K562 (cell line): Measurements from ENCODE around the gene ACP5. TPM values are rescaled to one million over a fixed set of nuclear protein-coding genes. Genes with fewer than 3 reads are reported as not detected.

Experiments used
- ATF1 ChIP-seq, 2 experiments: fragments of 450-650 bp in 1 of 2; IDR thresholded peaks; 2 replicates each; pipeline ENCODE4 v1.6.1; 2016; ENCODE audit warnings: missing compliant biosample characterization in 1 of 2, missing genetic modification characterization in 1 of 2
- DNMT1 ChIP-seq: fragments of 450-650 bp; IDR thresholded peaks from 2 replicates; pipeline ENCODE4 v1.6.1; 2016; ENCODE audit warnings: antibody characterized with exemption, mild to moderate bottlenecking
- HCFC1 ChIP-seq: IDR thresholded peaks from 2 replicates; pipeline ENCODE4 v1.6.1; 2012; ENCODE audit warnings: low read depth, low read length, improper control_type of control experiment
- L3MBTL2 ChIP-seq: fragments of 450-650 bp; IDR thresholded peaks from 2 replicates; pipeline ENCODE4 v1.6.1; 2016; ENCODE audit warnings: mild to moderate bottlenecking, moderate library complexity
- MEIS2 ChIP-seq: fragments of 450-650 bp; IDR thresholded peaks from 2 replicates; pipeline ENCODE4 v1.6.1; 2014; ENCODE audit warnings: mild to moderate bottlenecking; ENCODE audit not compliant: partially characterized antibody
- MLX ChIP-seq, 2 experiments: fragments of 450-650 bp in 1 of 2; sonication (generic) in 1 of 2; formaldehyde crosslinking; conservative IDR thresholded peaks; 2 replicates each; pipeline versions ENCODE4 v1.4.0 to v1.8.1; 2020 to 2022; ENCODE audit warnings: mild to moderate bottlenecking in 1 of 2, missing genetic modification reagents in 1 of 2
- MYC ChIP-seq, 2 experiments: fragments of 250-450 bp in 1 of 2; sonication (Bioruptor Pico) in 1 of 2; IDR thresholded peaks; 2 replicates each; pipeline versions ENCODE4 v1.5.1 to v1.6.1; 2012 to 2021; ENCODE audit warnings: low read depth in 2 of 2, borderline replicate concordance in 1 of 2, improper control_type of control experiment in 1 of 2, low read length in 1 of 2, mild to moderate bottlenecking in 1 of 2, moderate library complexity in 1 of 2
- PBX2 ChIP-seq, 2 experiments: IDR thresholded peaks in 1 of 2; conservative IDR thresholded peaks in 1 of 2; 2 replicates each; pipeline ENCODE4 v1.6.1; 2016; ENCODE audit warnings: low read depth in 2 of 2, mild to moderate bottlenecking in 1 of 2, missing compliant biosample characterization in 1 of 2, missing genetic modification characterization in 1 of 2, moderate library complexity in 1 of 2
- POLR2H ChIP-seq: IDR thresholded peaks from 2 replicates; pipeline ENCODE4 v1.6.1; 2016; ENCODE audit warnings: missing genetic modification characterization, low read depth, mild to moderate bottlenecking, control low read depth, missing compliant biosample characterization, moderate library complexity
- RCOR1 ChIP-seq, 2 experiments: IDR thresholded peaks; 2 replicates each; pipeline ENCODE4 v1.6.1; 2012; ENCODE audit warnings: low read depth in 2 of 2, low read length in 2 of 2, borderline replicate concordance in 1 of 2, improper control_type of control experiment in 1 of 2
- SRSF7 ChIP-seq: fragments of 200-400 bp; formaldehyde crosslinking; optimal IDR thresholded peaks from 2 replicates; pipeline ENCODE3; 2017; ENCODE audit warnings: mild to moderate bottlenecking, low read depth, low read length
- TAF9B ChIP-seq: fragments of 450-650 bp; IDR thresholded peaks from 2 replicates; pipeline ENCODE4 v1.6.1; 2018; ENCODE audit warnings: mild to moderate bottlenecking; ENCODE audit not compliant: partially characterized antibody
- THRA ChIP-seq: fragments of 450-650 bp; IDR thresholded peaks from 2 replicates; pipeline ENCODE4 v1.6.1; 2017; ENCODE audit warnings: mild to moderate bottlenecking, moderate library complexity
- THRB ChIP-seq: fragments of 450-650 bp; formaldehyde crosslinking; conservative IDR thresholded peaks from 2 replicates; pipeline ENCODE4 v1.4.0; 2022; ENCODE audit warnings: mild to moderate bottlenecking, missing genetic modification characterization
- ZBTB17 ChIP-seq: fragments of 450-650 bp; formaldehyde crosslinking; IDR thresholded peaks from 2 replicates; pipeline ENCODE4 v1.4.0; 2020; ENCODE audit warnings: mild to moderate bottlenecking
- ZFP91 ChIP-seq: sonication (generic); formaldehyde crosslinking; IDR thresholded peaks from 2 replicates; pipeline ENCODE4 v1.8.0; 2022; ENCODE audit warnings: mild to moderate bottlenecking, missing genetic modification reagents
- ZNF695 ChIP-seq: fragments of 450-650 bp; formaldehyde crosslinking; IDR thresholded peaks from 2 replicates; pipeline ENCODE4 v1.4.0; 2020; ENCODE audit warnings: mild to moderate bottlenecking, moderate library complexity
- ZSCAN32 ChIP-seq: fragments of 450-650 bp; formaldehyde crosslinking; IDR thresholded peaks from 2 replicates; pipeline ENCODE4 v1.4.0; 2020; ENCODE audit warnings: mild to moderate bottlenecking, moderate library complexity
- polyA plus RNA-seq, 8 experiments: library from polyadenylated mRNA; depleted of rRNA in 4 of 8; stranded (reverse) in 5 of 8; unstranded in 3 of 8; fragments of >200 nt; fragmentation: Nextera tagmentation in 2 of 8; fragmentation: Illumina TruSeq in 1 of 8; extraction: Ambion mirVana in 2 of 8; extraction: Trizol in 1 of 8; gene quantifications; 2 replicates each; pipeline versions ENCODE4 v1.2.1 to v1.2.3, GENCODE V29; 2011 to 2014; ENCODE audit warnings: inconsistent platforms in 1 of 8, missing spikeins in 1 of 8
- total RNA-seq, 7 experiments: library from RNA; depleted of rRNA in 6 of 7; stranded (reverse); fragments of >200 nt in 6 of 7; fragmentation: Illumina TruSeq in 2 of 7; extraction: Trizol in 2 of 7; gene quantifications; 2 replicates each; pipeline versions ENCODE4 v1.2.1 to v1.2.3, GENCODE V29; 2011 to 2021; ENCODE audit warnings: low replicate concordance in 1 of 7

ACP5 gene
- total and polyA plus RNA-seq, 9 of the 15 experiments (the other 6 are each of a cell fraction or from before 2014, with no cell fraction given): 0.06 to 1.1 (median 0.31) TPM; not detected in 1

GRCh38 chr19:11538232-11539036 lies 39.0 kb downstream of the ACP5 start, which contains the start of gene CNN1 (continued):
- no peak for TF ChIP-seq ZFP91 (CRISPR knock-in tag)
- TF ChIP-seq MYC (IDR thresholded peaks at IDR 0.05; ENCODE audit: low read depth, low read length): no peak
- TF ChIP-seq MYC (CRISPR knock-in tag; IDR thresholded peaks at IDR 0.05; ENCODE audit: borderline replicate concordance, low read depth): no peak
- TF ChIP-seq POLR2H (tag): no peak
- TF ChIP-seq L3MBTL2: peak; percentile 41; the same call in 1 of the 2 replicates
- TF ChIP-seq ATF1 (CRISPR knock-in tag; IDR thresholded peaks at IDR 0.05): no peak
- peak; percentile 77 for TF ChIP-seq ATF1 (tag; IDR thresholded peaks at IDR 0.05)
- no peak for TF ChIP-seq ZSCAN32 (CRISPR knock-in tag)
- no peak for TF ChIP-seq TAF9B
- no peak for TF ChIP-seq THRB (CRISPR knock-in tag)
- TF ChIP-seq DNMT1: no peak
- no peak for TF ChIP-seq PBX2 (CRISPR knock-in tag; IDR thresholded peaks at IDR 0.05; ENCODE audit: low read depth)
- no peak for TF ChIP-seq PBX2 (tag; conservative IDR thresholded peaks at IDR 0.05; ENCODE audit: low read depth)
- no peak for TF ChIP-seq SRSF7
- TF ChIP-seq MLX (CRISPR knock-in tag; conservative IDR thresholded peaks at IDR 0.05): no peak
- no peak for TF ChIP-seq HCFC1
- TF ChIP-seq RCOR1 (IDR thresholded peaks at IDR 0.05; ENCODE audit: borderline replicate concordance in 1 of 2, low read depth in 2 of 2, low read length in 2 of 2): peak; percentile 53 to 92; a peak in 3 of 4 replicates
- no peak for TF ChIP-seq THRA
- TF ChIP-seq ZBTB17 (CRISPR knock-in tag): no peak
- TF ChIP-seq MEIS2: no peak
- no peak for TF ChIP-seq ZNF695 (CRISPR knock-in tag)
